ENCODE results near the gene MYO1B. TPM values are rescaled to one million over a fixed set of nuclear protein-coding genes. Genes with fewer than 3 reads are reported as not detected.

Gene MYO1B
- total and polyA plus RNA-seq, 10 of the 15 experiments (the other 5 are each of a cell fraction or from before 2014, with no cell fraction given) = 0.10 to 4.2 (median 1.6) TPM

DNA sequence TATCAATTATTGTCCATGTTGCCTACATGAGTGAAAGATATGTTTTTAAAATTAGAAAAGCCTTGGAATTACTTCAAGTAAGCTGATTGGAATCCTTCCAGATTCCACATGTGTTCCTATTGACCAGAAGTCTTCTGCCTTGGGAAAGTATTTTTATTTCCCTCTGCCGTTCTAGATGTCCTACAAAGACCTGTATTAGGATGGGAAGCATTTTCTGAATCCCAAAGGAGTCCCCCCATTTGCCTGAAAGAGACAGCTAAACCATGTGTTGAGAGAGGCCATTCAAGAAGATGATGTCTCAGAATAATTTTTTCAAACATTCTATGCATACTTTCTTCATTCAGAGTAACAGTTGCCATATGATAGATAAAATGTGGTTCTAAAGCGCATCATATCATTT, 19.0 kb upstream of the MYO1B start (continued):
- TF ChIP-seq, protein P1, sequence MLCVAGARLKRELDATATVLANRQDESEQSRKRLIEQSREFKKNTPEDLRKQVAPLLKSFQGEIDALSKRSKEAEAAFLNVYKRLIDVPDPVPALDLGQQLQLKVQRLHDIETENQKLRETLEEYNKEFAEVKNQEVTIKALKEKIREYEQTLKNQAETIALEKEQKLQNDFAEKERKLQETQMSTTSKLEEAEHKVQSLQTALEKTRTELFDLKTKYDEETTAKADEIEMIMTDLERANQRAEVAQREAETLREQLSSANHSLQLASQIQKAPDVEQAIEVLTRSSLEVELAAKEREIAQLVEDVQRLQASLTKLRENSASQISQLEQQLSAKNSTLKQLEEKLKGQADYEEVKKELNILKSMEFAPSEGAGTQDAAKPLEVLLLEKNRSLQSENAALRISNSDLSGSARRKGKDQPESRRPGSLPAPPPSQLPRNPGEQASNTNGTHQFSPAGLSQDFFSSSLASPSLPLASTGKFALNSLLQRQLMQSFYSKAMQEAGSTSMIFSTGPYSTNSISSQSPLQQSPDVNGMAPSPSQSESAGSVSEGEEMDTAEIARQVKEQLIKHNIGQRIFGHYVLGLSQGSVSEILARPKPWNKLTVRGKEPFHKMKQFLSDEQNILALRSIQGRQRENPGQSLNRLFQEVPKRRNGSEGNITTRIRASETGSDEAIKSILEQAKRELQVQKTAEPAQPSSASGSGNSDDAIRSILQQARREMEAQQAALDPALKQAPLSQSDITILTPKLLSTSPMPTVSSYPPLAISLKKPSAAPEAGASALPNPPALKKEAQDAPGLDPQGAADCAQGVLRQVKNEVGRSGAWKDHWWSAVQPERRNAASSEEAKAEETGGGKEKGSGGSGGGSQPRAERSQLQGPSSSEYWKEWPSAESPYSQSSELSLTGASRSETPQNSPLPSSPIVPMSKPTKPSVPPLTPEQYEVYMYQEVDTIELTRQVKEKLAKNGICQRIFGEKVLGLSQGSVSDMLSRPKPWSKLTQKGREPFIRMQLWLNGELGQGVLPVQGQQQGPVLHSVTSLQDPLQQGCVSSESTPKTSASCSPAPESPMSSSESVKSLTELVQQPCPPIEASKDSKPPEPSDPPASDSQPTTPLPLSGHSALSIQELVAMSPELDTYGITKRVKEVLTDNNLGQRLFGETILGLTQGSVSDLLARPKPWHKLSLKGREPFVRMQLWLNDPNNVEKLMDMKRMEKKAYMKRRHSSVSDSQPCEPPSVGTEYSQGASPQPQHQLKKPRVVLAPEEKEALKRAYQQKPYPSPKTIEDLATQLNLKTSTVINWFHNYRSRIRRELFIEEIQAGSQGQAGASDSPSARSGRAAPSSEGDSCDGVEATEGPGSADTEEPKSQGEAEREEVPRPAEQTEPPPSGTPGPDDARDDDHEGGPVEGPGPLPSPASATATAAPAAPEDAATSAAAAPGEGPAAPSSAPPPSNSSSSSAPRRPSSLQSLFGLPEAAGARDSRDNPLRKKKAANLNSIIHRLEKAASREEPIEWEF (IDR thresholded peaks at IDR 0.05; ENCODE audit: insufficient replicate concordance, low read depth, low read length) = no peak
- TF ChIP-seq, protein P2, sequence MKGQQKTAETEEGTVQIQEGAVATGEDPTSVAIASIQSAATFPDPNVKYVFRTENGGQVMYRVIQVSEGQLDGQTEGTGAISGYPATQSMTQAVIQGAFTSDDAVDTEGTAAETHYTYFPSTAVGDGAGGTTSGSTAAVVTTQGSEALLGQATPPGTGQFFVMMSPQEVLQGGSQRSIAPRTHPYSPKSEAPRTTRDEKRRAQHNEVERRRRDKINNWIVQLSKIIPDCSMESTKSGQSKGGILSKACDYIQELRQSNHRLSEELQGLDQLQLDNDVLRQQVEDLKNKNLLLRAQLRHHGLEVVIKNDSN (IDR thresholded peaks at IDR 0.05; ENCODE audit: borderline replicate concordance, extremely low read length, insufficient read depth, low read depth, low read length) = no peak
- TF ChIP-seq SUPT20H (IDR thresholded peaks at IDR 0.05; ENCODE audit: borderline replicate concordance, control insufficient read depth, low read depth, low read length) (no peak), RELA (IDR thresholded peaks at IDR 0.05; ENCODE audit: borderline replicate concordance, partially characterized antibody) (no peak), MXI1 (IDR thresholded peaks at IDR 0.05; ENCODE audit: low read depth, low read length) (no peak)
- TF ChIP-seq, protein P3, sequence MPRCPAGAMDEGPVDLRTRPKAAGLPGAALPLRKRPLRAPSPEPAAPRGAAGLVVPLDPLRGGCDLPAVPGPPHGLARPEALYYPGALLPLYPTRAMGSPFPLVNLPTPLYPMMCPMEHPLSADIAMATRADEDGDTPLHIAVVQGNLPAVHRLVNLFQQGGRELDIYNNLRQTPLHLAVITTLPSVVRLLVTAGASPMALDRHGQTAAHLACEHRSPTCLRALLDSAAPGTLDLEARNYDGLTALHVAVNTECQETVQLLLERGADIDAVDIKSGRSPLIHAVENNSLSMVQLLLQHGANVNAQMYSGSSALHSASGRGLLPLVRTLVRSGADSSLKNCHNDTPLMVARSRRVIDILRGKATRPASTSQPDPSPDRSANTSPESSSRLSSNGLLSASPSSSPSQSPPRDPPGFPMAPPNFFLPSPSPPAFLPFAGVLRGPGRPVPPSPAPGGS (IDR thresholded peaks at IDR 0.05; ENCODE audit: borderline replicate concordance, insufficient read depth, low read depth, low read length, poor library complexity, severe bottlenecking) = no peak
- TF ChIP-seq, protein P4, sequence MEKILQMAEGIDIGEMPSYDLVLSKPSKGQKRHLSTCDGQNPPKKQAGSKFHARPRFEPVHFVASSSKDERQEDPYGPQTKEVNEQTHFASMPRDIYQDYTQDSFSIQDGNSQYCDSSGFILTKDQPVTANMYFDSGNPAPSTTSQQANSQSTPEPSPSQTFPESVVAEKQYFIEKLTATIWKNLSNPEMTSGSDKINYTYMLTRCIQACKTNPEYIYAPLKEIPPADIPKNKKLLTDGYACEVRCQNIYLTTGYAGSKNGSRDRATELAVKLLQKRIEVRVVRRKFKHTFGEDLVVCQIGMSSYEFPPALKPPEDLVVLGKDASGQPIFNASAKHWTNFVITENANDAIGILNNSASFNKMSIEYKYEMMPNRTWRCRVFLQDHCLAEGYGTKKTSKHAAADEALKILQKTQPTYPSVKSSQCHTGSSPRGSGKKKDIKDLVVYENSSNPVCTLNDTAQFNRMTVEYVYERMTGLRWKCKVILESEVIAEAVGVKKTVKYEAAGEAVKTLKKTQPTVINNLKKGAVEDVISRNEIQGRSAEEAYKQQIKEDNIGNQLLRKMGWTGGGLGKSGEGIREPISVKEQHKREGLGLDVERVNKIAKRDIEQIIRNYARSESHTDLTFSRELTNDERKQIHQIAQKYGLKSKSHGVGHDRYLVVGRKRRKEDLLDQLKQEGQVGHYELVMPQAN (conservative IDR thresholded peaks at IDR 0.05) = no peak
- TF ChIP-seq, protein P5, sequence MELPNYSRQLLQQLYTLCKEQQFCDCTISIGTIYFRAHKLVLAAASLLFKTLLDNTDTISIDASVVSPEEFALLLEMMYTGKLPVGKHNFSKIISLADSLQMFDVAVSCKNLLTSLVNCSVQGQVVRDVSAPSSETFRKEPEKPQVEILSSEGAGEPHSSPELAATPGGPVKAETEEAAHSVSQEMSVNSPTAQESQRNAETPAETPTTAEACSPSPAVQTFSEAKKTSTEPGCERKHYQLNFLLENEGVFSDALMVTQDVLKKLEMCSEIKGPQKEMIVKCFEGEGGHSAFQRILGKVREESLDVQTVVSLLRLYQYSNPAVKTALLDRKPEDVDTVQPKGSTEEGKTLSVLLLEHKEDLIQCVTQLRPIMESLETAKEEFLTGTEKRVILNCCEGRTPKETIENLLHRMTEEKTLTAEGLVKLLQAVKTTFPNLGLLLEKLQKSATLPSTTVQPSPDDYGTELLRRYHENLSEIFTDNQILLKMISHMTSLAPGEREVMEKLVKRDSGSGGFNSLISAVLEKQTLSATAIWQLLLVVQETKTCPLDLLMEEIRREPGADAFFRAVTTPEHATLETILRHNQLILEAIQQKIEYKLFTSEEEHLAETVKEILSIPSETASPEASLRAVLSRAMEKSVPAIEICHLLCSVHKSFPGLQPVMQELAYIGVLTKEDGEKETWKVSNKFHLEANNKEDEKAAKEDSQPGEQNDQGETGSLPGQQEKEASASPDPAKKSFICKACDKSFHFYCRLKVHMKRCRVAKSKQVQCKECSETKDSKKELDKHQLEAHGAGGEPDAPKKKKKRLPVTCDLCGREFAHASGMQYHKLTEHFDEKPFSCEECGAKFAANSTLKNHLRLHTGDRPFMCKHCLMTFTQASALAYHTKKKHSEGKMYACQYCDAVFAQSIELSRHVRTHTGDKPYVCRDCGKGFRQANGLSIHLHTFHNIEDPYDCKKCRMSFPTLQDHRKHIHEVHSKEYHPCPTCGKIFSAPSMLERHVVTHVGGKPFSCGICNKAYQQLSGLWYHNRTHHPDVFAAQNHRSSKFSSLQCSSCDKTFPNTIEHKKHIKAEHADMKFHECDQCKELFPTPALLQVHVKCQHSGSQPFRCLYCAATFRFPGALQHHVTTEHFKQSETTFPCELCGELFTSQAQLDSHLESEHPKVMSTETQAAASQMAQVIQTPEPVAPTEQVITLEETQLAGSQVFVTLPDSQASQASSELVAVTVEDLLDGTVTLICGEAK (IDR thresholded peaks at IDR 0.05; ENCODE audit: borderline replicate concordance) = no peak

Measured in GM12878 (cell line).